Measurements from ENCODE around the gene RALBP1.

- no peak for TF ChIP-seq EZH2 (IDR thresholded peaks at IDR 0.05)
- TF ChIP-seq POLR2AphosphoS5 (IDR thresholded peaks at IDR 0.05; ENCODE audit: borderline replicate concordance, low read depth, low read length) = no peak
Measured at GRCh38 chr18:9431296-9431695, 44.0 kb upstream of the RALBP1 start.

Measured in SK-N-MC (cell line).